CD4-positive, alpha-beta T cell treated with Interleukin-12 subunit alpha and Interleukin-12 subunit beta, for 1 hour (primary cell): Measurements from ENCODE around the gene PRPF31.
"Not testable (repeated sequence)": the region's sequence is repeated elsewhere in the genome, so short reads cannot be mapped to it uniquely, and the experiment has no call there.

ENCODE experiments used
- DNase-seq: peaks from one replicate; pipeline ENCODE4 v3.0.0-alpha.2; 2020

PRPF31 gene, protein sequence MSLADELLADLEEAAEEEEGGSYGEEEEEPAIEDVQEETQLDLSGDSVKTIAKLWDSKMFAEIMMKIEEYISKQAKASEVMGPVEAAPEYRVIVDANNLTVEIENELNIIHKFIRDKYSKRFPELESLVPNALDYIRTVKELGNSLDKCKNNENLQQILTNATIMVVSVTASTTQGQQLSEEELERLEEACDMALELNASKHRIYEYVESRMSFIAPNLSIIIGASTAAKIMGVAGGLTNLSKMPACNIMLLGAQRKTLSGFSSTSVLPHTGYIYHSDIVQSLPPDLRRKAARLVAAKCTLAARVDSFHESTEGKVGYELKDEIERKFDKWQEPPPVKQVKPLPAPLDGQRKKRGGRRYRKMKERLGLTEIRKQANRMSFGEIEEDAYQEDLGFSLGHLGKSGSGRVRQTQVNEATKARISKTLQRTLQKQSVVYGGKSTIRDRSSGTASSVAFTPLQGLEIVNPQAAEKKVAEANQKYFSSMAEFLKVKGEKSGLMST

DNA sequence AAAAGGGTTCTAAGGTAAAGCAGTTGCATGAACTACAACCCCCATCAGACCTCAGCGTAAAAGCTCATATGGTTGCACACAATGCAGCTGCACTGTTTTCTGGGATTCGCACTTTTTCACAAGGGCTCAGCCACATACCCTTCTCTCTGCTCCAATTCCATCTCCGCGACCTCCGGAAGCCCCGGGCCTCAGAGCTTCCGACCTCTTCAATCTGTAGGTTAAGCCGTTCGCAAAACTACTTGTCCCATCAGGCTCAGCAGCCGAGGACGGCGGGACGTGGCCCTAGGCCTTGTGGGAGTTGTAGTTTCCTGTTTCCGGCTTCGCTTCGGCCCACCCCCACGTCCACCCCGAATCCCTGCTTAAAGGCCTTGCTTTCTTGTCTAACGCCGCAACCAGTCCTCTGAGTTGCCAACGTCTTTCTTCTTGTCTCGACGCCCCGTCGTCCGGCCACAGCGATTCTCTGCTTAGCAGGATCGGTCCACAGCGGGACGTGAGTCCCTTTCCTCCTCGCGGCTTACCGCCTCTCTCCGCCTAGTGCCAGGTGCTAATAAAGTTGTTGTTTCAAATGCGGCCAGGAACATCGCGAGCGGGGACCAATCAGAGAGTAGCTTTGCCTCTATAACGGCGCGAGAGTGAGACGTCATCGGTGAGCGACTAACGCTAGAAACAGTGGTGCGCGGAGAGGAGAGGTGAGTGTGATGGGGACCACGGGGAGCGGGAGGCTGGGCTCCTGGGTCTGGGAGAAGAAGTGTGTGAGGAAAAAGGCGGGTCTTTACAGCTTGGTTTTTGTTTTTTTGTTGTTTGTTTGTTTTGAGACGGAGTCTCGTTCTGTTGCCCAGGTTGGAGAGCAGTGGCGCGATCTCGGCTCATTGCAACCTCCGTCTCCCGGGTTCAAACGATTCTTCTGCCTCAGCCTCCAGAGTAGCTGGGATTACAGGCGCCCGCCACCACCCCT, at the start of gene PRPF31, which contains the start of gene TFPT:
Gene PRPF31, plus strand, starts transcription at position 646 of the 955 bp plus-strand sequence. CDS start 2,525 bp downstream, outside the sequence.
Gene TFPT, minus strand, starts transcription at position 549 of the 955 bp plus-strand sequence. Its CDS starts 388 bp downstream, at position 161.
- peak; percentile 96 for DNase-seq

DNA sequence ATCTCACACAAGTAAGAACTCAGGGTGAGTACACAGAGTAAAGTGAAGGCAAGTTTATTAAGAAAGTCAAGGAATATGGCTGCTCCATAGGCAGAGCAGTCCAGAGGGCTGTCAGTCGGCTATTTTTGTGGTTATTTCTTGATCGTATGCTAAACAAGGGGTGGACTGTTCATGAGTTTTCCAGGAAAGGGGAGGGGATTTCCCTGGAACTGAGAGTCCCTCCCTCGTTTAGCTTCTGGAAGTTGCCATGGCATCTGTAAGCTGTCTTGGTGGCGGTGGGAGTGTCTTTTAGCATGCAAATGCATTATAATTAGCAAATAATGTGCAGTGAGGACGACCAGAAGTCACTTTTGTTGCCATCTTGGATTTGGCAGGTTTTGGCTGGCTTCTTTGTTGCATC, 46.1 kb upstream of the PRPF31 start:
- DNase-seq: no peak

DNA sequence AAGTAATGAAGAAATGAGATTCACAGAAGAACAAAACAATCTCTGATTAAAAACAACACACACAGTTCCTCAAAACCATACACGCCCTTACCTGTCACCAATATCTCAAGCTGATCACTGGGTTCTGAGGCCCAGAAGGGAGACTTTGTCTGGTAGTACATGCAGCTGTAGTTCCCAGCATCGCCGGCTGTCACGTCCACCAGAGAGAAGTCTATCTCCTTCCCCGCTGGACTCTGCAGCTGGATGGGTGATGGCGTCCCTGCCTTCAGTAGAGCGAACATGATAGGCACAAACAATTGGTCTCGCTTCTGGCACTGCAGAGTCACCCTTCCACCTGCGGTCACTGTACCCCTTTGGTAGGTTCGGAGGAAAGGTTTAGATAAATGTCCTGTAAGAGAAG, 41.7 kb upstream of the PRPF31 start:
- DNase-seq: no peak

DNA sequence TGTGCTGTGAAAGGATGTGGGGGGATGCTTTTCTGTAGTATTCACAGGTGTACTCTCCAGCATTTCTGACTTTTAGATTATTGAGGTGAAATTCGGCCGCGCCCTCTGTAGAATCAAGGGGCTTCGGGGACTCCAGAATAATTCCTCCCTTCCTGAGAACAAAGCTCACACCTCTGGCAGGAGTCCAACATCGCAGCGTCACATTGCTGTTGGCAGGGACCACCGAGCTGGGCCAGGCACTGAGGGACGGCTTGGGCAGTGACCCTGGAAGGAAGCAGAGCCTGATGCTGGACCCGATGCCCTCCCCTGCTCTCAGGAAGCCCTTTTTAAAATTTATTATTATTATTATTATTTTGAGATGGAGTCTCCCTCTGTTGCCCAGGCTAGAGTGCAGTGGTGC, 40.7 kb upstream of the PRPF31 start:
- no peak for DNase-seq

DNA sequence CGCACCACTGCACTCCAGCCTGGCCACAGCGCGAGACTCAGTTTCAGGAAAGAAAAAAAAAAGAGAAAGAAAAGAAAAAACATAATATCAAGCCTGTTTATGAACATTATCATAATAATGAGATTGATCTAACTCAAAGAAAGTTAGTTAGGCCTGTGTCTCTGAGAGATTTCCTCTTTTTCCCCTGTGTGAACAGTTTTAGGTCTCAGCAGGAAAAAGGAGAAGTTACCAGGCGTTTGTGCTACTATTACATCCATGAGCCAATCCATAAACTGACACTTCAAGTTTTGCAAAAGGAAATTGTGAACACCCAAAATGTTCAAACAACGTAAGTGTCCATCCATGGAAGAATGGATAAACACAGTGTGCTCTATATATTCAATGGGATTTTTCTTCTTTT, 38.2 kb upstream of the PRPF31 start:
- no peak for DNase-seq

DNA sequence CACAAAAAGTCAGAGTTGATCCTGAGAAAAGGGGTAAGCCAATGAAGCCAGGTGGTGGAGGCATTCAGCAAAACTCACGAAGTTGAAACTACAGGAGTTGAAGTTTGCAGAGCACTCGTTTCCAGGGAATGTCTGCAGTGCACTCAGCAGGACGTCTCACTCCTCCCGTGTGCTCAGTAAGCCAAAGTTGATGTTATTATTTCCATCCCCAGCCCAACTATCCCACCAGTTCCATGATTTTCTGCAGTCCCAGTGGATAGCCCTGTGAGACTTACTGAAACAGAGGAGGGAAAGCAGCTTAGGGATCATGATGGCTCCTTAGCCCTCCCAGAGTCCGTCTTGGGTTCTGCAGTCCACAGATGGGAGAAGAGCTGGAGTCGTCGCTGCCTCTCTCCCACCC, 34.5 kb upstream of the PRPF31 start, which contains the start of gene TARM1:
Gene TARM1, minus strand, starts transcription at position 334 of the 400 bp plus-strand sequence. Its CDS starts 25 bp downstream, at position 309.
- no peak for DNase-seq

DNA sequence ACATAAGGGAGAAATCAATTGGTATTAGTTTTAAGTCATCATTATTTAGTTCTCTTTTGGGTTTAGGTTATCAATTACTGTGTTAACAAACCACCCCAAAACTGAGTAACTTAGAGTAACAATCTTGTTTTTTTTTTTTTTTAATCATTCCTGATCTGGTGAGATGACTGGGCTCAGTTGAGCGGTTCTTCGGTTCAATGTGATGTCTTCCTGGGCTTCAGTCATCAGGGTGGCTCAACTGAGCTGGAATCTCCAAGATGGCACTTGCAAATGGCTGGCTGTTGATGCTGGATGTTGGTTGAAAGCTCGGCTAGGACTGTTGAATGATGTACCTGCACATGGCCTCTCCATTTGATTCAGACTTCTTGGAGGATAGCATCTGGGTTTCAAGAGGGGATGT, 31.1 kb upstream of the PRPF31 start:
- DNase-seq: no peak

DNA sequence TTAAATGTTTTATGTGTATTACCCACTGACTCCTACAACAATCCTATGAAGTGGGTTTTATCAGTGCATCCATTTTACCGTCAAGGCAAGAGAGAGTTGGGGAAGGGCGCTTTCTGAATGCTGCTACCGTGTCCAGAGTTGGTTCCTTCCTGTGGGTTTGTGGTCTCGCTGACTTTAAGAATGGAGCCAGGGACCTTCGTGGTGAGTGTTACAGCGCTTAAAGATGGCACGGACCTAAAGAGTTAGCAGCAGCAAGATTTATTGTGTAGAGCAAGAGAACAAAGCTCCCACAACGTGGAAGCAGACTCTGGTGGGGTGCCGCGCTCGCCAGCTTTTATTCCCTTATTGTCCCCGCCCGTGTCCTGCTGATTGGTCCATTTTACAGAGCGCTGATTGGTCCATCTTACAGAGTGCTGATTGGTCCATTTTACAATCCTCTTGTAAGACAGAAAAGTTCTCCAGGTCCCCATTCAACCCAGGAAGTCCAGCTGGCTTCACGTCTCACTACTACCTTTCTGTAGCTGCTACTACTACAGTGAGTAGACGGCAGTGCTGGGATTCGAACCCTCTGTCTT, 21.0 kb upstream of the PRPF31 start:
- DNase-seq: no peak

DNA sequence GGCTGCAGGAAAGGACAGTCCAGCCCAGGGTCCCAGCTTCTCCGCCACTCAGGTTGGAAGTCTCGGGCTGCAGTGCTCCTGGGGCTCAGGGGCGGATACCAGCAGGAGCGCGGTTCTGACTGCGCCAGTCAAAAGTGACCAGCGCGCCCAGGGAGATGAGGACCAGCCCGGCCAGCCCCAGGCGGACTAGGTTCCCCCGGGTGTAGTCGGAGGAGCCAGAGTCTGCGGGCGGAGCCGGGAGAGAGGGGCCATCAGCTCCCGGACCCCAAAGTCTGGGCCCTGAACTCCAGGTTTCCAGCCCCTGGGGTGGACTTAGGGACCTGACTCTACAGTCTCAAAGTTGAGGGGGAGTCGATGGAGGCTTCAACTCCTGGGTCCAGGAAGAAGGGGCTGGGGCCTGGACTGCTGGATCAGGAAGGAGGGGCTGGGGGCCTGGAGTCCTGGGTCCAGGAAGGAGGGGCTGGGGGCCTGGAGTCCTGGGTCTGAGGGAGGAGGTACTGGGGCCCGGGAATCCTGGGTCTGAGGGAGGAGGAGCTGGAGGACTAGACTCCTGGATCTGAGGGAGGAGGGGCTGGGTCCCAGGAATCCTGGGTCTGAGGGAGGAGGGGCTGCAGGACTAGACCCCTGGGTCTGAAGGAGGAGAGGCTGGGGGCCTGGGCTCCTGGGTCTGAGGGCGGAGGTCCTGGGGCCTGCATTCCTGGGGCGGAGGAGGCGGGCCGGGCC, 20.3 kb upstream of the PRPF31 start:
- DNase-seq: no peak

DNA sequence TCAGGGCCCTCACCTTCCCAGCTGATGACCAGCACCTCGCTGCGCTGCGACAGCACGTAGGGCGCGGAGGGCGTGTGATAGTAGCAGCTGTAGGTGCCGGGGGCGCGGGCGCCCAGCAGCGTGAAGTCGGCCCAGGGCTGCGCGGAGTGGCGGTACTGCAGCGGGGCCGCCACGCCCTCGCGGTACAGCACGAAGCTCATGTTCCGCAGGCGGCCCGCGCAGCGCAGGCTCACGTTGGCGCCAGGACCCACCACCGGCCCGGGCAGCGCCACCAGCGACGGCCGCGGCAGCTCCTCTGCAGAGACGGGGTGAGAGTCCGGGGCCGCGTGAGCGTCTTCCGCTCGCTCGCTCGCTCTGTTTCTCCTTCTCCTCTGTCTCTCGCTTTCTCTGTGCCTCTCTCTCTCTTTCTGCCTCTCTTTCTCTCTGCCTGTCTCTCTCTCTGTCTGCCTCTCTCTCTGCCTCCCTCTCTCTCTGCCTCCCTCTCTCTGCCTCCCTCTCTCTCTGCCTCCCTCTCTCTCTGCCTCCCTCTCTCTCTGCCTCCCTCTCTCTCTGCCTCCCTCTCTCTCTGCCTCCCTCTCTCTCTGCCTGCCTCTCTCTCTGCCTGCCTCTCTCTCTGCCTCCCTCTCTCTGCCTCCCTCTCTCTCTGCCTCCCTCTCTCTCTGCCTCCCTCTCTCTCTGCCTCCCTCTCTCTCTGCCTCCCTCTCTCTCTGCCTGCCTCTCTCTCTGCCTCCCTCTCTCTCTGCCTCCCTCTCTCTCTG, 19.5 kb upstream of the PRPF31 start:
- peak; percentile 61 for DNase-seq

DNA sequence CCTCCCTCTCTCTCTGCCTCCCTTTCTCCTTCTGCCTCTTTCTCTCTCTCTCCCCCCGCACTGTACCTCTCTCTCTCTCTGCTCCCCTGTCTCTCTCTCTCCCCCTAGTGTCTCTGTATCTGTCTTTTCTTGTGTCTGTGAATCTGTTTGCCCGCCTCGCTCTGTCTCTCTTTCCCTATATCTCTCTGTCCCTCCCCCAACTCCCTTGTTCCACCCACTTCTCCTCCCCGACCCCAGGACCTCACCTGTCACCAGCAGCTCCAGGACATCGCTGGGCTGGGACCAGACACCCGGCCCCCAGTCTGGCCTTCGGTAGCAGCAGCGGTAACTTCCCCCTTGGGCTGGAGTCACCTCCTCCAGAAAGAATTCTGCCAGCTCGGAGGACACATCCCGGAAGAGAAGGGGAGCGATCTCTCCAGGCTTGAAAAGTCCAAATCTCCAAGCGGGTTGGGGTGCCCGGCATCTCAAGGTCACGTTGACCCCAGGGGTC, 18.9 kb upstream of the PRPF31 start:
- DNase-seq: peak; percentile 54

DNA sequence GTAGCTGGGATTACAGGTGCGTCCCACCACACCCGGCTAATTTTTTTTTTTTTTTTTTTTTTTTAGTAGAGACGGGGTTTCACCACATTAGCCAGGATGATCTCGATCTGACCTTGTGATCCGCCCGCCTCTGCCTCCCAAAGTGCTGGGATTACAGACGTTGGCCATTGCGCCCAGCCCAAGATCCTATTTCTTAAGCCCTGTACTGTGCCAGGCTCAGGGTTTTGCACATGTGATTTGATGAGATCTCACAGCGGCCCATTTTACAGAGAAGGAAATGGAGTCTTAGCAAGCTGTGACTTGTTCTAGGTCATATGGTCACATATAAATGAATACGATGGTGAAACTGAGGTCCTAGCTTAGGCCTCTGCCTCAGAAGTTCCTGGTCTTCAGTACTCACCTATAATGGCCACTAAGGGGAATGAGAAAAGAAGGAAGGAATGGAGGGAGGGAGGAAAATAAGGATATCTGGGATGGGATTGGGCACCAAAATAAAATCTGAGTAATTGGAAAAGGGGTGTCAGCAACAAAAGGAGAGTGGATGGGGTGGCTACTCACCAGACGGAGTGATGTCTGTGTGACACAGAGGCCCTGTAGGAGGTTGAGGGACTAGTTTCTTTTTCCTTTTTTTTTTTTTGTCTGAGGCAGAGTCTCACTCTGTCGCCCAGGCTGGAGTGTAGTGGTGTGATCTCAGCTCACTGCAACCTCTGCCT, 16.2 kb upstream of the PRPF31 start:
- no peak for DNase-seq

DNA sequence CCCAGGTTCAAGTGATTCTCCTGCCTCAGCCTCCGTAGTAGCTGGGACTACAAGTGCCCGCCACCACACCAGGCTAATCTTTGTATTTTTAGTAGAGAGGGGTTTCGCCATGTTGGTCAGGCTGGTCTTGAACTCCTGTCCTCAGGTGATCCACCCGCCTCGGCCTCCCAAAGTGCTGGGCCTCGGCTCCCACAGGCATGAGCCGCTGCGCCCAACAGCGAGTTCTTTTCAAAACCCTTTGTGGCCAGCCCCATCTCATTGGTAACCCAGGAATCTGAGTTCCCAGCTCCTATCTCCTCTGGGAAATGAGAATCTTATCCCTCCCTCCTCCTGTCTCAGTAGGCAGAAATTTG, 15.7 kb upstream of the PRPF31 start:
- not testable (repeated sequence) for DNase-seq

DNA sequence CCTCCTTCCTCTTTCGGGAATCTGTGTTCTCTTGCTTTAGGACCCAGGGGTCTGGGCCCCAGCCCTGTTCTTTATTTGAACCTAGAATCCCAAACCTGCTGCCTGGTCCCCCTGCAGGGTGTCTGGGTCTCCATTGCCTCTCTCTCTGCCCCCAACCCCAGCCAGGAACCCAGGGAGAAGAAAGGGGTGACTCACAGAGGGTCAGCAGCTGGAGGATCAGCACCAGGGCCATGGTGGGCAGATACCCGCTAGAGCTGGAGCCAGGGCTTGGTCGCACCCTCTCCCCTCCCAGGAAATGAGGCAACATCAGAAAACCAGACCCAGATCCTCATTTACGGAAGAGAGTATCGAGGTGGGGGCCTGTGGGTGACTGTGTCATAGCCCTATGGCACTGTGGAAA, 15.0 kb upstream of the PRPF31 start, which contains the start of gene OSCAR:
Gene OSCAR, minus strand, starts transcription at position 243 of the 400 bp plus-strand sequence. Its CDS starts 11 bp downstream, at position 232.
- DNase-seq: peak; percentile 15

DNA sequence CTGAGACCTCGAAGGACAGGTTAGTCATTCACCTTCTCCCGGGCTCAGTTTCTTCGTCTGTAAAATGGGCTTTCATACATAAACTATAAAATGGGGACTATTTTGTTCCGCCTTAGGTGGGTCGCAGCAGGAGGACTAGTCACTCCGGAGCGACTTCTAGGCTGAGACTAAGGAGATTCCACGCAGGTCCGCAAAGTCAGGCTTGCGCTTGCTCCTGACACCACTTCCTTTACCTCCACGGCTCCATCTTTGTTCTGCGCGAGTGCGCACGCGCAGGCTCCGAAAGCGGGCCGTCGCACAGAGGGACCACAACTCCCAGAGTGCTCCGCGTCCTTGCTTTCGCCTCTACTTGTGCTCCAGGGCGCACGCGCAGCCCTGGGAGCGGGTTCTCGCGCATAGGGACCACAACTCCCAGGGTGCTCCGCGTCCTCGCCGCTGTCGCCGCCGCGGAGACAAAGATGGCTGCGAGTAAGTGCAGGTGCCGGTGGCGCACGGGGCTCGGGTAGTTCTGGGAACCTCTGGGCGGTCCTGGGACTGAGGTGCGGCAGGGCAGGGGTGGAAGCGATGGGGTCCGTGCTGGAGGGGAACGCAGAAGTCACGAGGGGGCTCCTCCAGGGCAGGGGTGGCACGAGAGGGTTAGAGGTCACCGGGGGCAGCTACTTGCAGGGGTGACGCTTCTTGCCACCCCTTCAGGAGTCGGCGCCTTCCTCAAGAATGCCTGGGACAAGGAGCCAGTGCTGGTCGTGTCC, 13.0 kb upstream of the PRPF31 start, which contains the start of gene NDUFA3:
Gene NDUFA3, plus strand, starts transcription at position 435 of the 749 bp plus-strand sequence. Its CDS starts 24 bp downstream, at position 459.
- DNase-seq: peak; percentile 98

DNA sequence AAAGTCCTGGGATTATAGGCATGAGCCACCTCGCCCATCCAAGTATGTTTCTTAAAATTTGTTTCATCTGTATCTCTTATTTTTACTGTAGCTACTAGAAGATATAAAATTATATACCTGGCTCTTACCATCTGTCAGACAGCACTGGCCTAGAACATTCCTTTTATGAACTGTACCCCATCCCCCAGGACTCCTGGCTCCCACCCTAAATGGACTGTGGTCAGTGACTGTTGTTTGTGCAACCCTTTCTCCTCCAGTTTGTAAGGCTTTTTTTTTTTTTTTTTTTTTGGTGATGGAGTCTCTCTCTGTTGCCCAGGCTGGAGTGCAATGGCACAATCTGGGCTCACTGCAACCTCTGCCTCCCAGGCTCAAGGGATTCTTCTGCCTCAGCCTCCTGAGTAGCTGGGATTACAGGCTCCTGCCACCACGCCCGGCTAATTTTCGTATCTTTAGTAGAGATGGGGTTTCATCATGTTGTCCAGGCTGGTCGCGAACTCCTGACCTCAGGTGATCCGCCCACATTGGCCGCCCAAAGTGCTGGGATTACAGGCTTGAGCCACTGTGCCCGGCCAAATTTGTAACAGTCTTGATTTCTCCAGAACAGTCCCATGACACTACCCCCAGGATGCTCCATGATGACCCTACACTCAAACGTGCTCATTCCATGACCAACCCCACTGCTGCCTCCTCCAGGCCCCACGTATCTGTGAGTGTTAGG, 10.4 kb upstream of the PRPF31 start:
- no peak for DNase-seq

DNA sequence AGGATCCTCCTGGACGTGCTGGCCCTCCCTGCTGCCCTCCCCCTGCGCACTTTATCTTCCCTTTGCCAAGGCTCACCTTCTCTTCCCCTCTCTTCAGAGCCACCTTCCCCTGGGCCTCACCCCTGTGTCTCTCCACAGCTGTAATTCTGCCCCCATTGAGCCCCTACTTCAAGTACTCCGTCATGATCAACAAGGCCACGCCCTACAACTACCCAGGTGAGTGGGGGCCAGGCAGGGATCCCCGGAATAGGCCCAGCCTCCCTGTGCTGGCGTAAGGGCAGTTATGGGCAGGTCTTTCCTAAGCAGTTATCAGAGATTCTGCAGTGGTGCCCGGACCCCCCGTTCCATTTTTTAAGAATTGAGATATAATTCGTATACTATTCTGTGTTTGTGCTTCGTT, 9.8 kb upstream of the PRPF31 start:
- DNase-seq: no peak

DNA sequence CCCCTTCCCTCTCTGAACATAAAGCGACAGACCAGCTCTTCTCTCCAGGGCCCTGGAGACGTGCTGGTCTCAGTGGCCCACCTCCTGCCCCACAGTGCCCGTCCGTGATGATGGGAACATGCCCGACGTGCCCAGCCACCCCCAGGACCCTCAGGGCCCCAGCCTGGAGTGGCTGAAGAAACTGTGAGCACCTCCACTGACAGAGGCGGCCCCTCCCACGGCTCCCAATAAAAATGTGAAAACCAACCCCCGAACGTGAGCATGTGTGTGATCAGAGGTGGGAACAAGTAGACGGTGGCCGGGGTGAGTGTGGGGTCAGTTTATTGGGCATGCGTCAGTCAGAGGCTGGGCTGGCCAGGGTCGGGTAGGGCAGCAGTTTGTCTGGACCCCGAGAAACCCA, 8.8 kb upstream of the PRPF31 start:
- no peak for DNase-seq
